ENCODE measurements around the gene SPRY2. TPM values are rescaled to one million over a fixed set of nuclear protein-coding genes. Genes with fewer than 3 reads are reported as not detected.

SPRY2 gene
- total RNA-seq, 1 donor from 2014 or later = 34.6 TPM

DNA sequence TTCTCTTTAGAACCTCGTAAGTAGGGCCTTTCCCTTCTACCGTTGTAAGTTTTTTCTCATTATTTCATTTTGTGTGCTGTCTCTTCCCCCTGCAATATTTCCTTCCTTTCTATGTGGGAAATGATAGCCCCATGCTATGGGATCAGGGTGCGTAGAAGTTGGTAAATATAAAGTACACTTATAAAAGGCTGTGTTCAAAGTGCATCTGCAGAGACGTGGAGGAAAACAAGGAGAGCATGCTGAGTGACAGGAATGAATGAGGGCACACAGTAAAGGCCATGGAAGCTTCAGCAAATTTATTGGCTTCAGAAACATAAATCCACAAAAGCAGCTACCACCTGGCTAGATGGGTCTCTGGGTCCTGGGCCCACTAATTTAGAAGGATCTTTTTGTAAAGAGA, 21.6 kb upstream of the SPRY2 start:
- Histone ChIP-seq H3K27me3 (ENCODE audit: low read depth) (no peaks in the 10 kb centered on the region), H3K4me3 (no peak overlapping the region), H3K9me3 (replicated peaks) (no peaks in the 10 kb centered on the region), H3K36me3 (no peaks in the 10 kb centered on the region), H3K4me1 (peaks cover 30% of the 10 kb centered on the region), H3K27ac (replicated peaks) (peak overlapping the region; percentile 63)
- intact Hi-C loops (cut with micrococcal nuclease) = loop anchor here (10.0 kb wide), 1 partner anchor 588 kb away; no protein-coding TSS in a partner anchor
- no peak for DNase-seq
- TF ChIP-seq CTCF (IDR thresholded peaks at IDR 0.05; ENCODE audit: borderline replicate concordance) = no peak

DNA sequence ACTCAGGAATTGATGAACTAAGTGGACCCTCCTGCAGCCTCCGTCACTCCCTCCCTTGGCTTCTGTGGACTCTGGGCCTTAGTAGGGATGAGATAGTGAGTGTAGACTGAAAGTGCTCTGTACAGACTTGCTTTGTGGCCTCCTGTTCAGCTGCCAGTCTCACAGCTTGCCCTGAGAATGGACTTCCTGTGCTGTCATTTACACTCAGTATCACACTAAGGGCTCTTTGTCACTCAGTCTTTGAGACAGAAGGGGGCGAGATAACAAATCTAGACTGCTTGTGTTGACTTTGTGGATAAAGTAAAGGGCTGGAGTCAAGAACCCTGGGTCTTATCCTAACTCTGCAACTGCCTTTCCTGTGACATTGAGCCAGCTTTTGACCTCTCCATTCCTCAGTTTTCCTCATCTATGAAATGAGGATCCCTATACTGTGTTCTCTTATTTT, 21.0 kb upstream of the SPRY2 start:
- no peak for TF ChIP-seq CTCF (IDR thresholded peaks at IDR 0.05; ENCODE audit: borderline replicate concordance)
- peak overlapping the region; percentile 63 for H3K27ac ChIP-seq (replicated peaks)
- H3K36me3 ChIP-seq = no peaks in the 10 kb centered on the region

DNA sequence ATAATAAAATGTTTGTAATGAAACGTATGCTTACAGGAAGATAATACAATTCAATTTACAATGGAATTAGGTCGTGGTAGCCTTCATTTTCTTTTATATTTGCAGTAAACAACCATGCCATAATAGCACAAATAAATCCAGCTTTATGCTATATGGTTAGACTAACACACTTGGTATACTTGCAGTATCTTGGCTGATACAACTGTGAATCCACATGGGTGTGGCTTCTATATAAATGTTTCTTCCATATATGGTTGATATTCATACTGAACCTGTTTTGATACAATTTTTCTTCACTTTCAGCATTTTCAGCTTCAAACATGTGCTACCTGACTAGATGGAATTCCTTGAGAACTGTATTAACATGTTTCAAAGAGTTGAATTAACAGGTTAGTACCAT, 20.4 kb upstream of the SPRY2 start:
- TF ChIP-seq CTCF (IDR thresholded peaks at IDR 0.05; ENCODE audit: borderline replicate concordance) = no peak
- no peaks in the 10 kb centered on the region for H3K9me3 ChIP-seq (replicated peaks)
- H3K4me1 ChIP-seq = peaks cover 30% of the 10 kb centered on the region
- no peak for DNase-seq
- no peaks in the 10 kb centered on the region for H3K36me3 ChIP-seq
- no peak overlapping the region for H3K4me3 ChIP-seq
- intact Hi-C loops (cut with micrococcal nuclease) = loop anchor here (10.0 kb wide), 1 partner anchor 586 kb away; no protein-coding TSS in a partner anchor
- peak overlapping the region; percentile 63 for H3K27ac ChIP-seq (replicated peaks)
- H3K27me3 ChIP-seq (ENCODE audit: low read depth) = no peaks in the 10 kb centered on the region

More for the DNA sequence above, 21.0 kb upstream of the SPRY2 start:
- intact Hi-C loops (cut with micrococcal nuclease) = loop anchor here (10.0 kb wide), 1 partner anchor 587 kb away; no protein-coding TSS in a partner anchor
- no peak overlapping the region for H3K4me3 ChIP-seq
- H3K9me3 ChIP-seq (replicated peaks) = no peaks in the 10 kb centered on the region
- no peak for DNase-seq
- H3K27me3 ChIP-seq (ENCODE audit: low read depth) = no peaks in the 10 kb centered on the region
- peaks cover 30% of the 10 kb centered on the region for H3K4me1 ChIP-seq

DNA sequence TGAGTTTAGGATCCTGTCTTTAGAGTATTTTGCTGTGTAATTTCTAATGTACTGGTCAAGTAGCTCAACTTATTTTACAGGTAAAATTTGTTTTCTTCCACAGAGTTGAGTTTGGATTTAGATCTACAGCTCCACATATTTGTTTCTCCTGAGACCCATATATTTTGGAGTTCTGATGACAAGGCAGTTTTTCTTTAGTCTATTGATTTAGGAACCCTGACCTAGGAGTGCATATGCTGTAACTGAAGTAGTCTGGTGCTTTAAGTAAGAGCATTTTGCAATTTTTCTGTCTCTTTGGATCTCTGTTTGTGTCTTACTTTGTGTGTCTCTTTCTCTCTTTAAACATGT, 19.5 kb upstream of the SPRY2 start:
- H3K4me3 ChIP-seq = no peak overlapping the region
- no peaks in the 10 kb centered on the region for H3K9me3 ChIP-seq (replicated peaks)
- peak overlapping the region; percentile 63 for H3K27ac ChIP-seq (replicated peaks)

GRCh38 chr13:80359778-80360452, 19.0 kb upstream of the SPRY2 start:
- no peaks in the 10 kb centered on the region for H3K27me3 ChIP-seq (ENCODE audit: low read depth)
- DNase-seq = no peak

More for the DNA sequence above, 19.5 kb upstream of the SPRY2 start:
- TF ChIP-seq CTCF (IDR thresholded peaks at IDR 0.05; ENCODE audit: borderline replicate concordance) = no peak
- DNase-seq = no peak
- intact Hi-C loops (cut with micrococcal nuclease) = loop anchor here (10.0 kb wide), 1 partner anchor 586 kb away; no protein-coding TSS in a partner anchor
- H3K36me3 ChIP-seq = no peaks in the 10 kb centered on the region
- peaks cover 30% of the 10 kb centered on the region for H3K4me1 ChIP-seq
- H3K27me3 ChIP-seq (ENCODE audit: low read depth) = no peaks in the 10 kb centered on the region

More at GRCh38 chr13:80359778-80360452, 19.0 kb upstream of the SPRY2 start:
- Histone ChIP-seq H3K4me3 (no peak overlapping the region), H3K27ac (replicated peaks) (peak overlapping the region; percentile 63), H3K4me1 (peaks cover 30% of the 10 kb centered on the region), H3K36me3 (no peaks in the 10 kb centered on the region), H3K9me3 (replicated peaks) (no peaks in the 10 kb centered on the region)
- TF ChIP-seq CTCF (IDR thresholded peaks at IDR 0.05; ENCODE audit: borderline replicate concordance) = no peak
- intact Hi-C loops (cut with micrococcal nuclease) = loop anchor here (10.0 kb wide), 1 partner anchor 585 kb away; no protein-coding TSS in a partner anchor

All from left ventricle myocardium inferior (tissue), 1 donor.